HepG2 (cell line): Measurements from ENCODE around the gene ZNF264. TPM values are rescaled to one million over a fixed set of nuclear protein-coding genes. Genes with fewer than 3 reads are reported as not detected.

Source experiments
- CHD2 ChIP-seq: IDR thresholded peaks from 2 replicates; pipeline ENCODE4 v1.6.1; 2011; ENCODE audit warnings: low read depth, low read length, improper control_type of control experiment
- HNF4G ChIP-seq, 2 experiments: sonication (generic) in 1 of 2; formaldehyde crosslinking in 1 of 2; IDR thresholded peaks; 2 replicates each; pipeline versions ENCODE4 v1.4.0 to v1.6.1; 2011 to 2020; ENCODE audit warnings: borderline replicate concordance in 2 of 2, low read depth in 2 of 2, mild to moderate bottlenecking in 2 of 2, low read length in 1 of 2, missing genetic modification reagents in 1 of 2, moderate library complexity in 1 of 2
- JUND ChIP-seq: sonication (generic); formaldehyde crosslinking; IDR thresholded peaks from 2 replicates; pipeline ENCODE4 v1.8.0; 2022; ENCODE audit warnings: mild to moderate bottlenecking, missing genetic modification reagents
- MBD4 ChIP-seq: IDR thresholded peaks from 2 replicates; pipeline ENCODE4 v1.6.1; 2012; ENCODE audit warnings: low read length, inconsistent platforms, borderline replicate concordance
- MIER3 ChIP-seq: IDR thresholded peaks from 2 replicates; pipeline ENCODE4 v1.6.1; 2016; ENCODE audit warnings: missing compliant biosample characterization, borderline replicate concordance
- PHB2 ChIP-seq: fragments of 450-650 bp; IDR thresholded peaks from 2 replicates; pipeline ENCODE4 v1.6.1; 2018; ENCODE audit not compliant: partially characterized antibody
- SPEN ChIP-seq: sonication (generic); formaldehyde crosslinking; IDR thresholded peaks from 2 replicates; pipeline ENCODE4 v1.5.1; 2020; ENCODE audit warnings: low read depth, mild to moderate bottlenecking, missing genetic modification reagents
- ZNF143 ChIP-seq: sonication (generic); formaldehyde crosslinking; IDR thresholded peaks from 2 replicates; pipeline ENCODE4 v1.4.0; 2020; ENCODE audit warnings: missing genetic modification reagents
- ZNF367 ChIP-seq: sonication (generic); formaldehyde crosslinking; IDR thresholded peaks from 2 replicates; pipeline ENCODE4 v1.4.0; 2020; ENCODE audit warnings: missing genetic modification reagents, borderline replicate concordance
- ZNF432 ChIP-seq: sonication (generic); formaldehyde crosslinking; IDR thresholded peaks from 2 replicates; pipeline ENCODE4 v1.5.0; 2020; ENCODE audit warnings: missing genetic modification reagents, mild to moderate bottlenecking, borderline replicate concordance
- ZNF678 ChIP-seq: sonication (generic); formaldehyde crosslinking; IDR thresholded peaks from 2 replicates; pipeline ENCODE4 v1.4.0; 2020; ENCODE audit warnings: mild to moderate bottlenecking, missing genetic modification reagents
- ZNF773 ChIP-seq: sonication (generic); formaldehyde crosslinking; IDR thresholded peaks from 2 replicates; pipeline ENCODE4 v1.4.0; 2020; ENCODE audit warnings: missing genetic modification reagents, borderline replicate concordance
- polyA plus RNA-seq, 8 experiments: library from polyadenylated mRNA; depleted of rRNA in 3 of 8; stranded (reverse) in 7 of 8; unstranded in 1 of 8; fragments of >200 nt; fragmentation: Illumina TruSeq in 4 of 8; extraction: Trizol in 4 of 8; gene quantifications; 2 replicates each; pipeline versions ENCODE4 v1.2.1 to v1.2.3, GENCODE V29; 2011 to 2016; ENCODE audit warnings: low read depth in 4 of 8, missing spikeins in 1 of 8, mixed read lengths in 1 of 8; ENCODE audit not compliant: insufficient read depth in 1 of 8
- total RNA-seq, 5 experiments: library from RNA; depleted of rRNA; stranded (reverse); fragments of >200 nt; fragmentation: Illumina TruSeq; extraction: Trizol; gene quantifications; 2 replicates each; pipeline ENCODE4 v1.2.3, GENCODE V29; 2016; ENCODE audit warnings: low read depth in 1 of 5
- TF ChIP-seq, protein P1 (sequence below): sonication (generic); formaldehyde crosslinking; IDR thresholded peaks from 2 replicates; pipeline ENCODE4 v1.4.0; 2020; ENCODE audit warnings: missing genetic modification reagents
- TF ChIP-seq, protein P2 (sequence below): sonication (generic); formaldehyde crosslinking; IDR thresholded peaks from 2 replicates; pipeline ENCODE4 v1.4.0; 2020; ENCODE audit warnings: missing genetic modification reagents
- TF ChIP-seq, protein P3 (sequence below): sonication (generic); formaldehyde crosslinking; IDR thresholded peaks from 2 replicates; pipeline ENCODE4 v1.4.0; 2020; ENCODE audit warnings: missing genetic modification reagents
- TF ChIP-seq, protein P4 (sequence below): sonication (generic); formaldehyde crosslinking; IDR thresholded peaks from 2 replicates; pipeline ENCODE4 v1.8.1; 2023; ENCODE audit warnings: mild to moderate bottlenecking, missing genetic modification reagents
- TF ChIP-seq, protein P5 (sequence below): sonication (generic); formaldehyde crosslinking; IDR thresholded peaks from 2 replicates; pipeline ENCODE4 v1.8.0; 2022; ENCODE audit warnings: mild to moderate bottlenecking, missing genetic modification reagents, moderate library complexity

Gene ZNF264
- total and polyA plus RNA-seq, 2 of the 13 experiments (the other 11 are each of a cell fraction or from before 2014, with no cell fraction given), result 3.5 to 17.6 TPM

DNA sequence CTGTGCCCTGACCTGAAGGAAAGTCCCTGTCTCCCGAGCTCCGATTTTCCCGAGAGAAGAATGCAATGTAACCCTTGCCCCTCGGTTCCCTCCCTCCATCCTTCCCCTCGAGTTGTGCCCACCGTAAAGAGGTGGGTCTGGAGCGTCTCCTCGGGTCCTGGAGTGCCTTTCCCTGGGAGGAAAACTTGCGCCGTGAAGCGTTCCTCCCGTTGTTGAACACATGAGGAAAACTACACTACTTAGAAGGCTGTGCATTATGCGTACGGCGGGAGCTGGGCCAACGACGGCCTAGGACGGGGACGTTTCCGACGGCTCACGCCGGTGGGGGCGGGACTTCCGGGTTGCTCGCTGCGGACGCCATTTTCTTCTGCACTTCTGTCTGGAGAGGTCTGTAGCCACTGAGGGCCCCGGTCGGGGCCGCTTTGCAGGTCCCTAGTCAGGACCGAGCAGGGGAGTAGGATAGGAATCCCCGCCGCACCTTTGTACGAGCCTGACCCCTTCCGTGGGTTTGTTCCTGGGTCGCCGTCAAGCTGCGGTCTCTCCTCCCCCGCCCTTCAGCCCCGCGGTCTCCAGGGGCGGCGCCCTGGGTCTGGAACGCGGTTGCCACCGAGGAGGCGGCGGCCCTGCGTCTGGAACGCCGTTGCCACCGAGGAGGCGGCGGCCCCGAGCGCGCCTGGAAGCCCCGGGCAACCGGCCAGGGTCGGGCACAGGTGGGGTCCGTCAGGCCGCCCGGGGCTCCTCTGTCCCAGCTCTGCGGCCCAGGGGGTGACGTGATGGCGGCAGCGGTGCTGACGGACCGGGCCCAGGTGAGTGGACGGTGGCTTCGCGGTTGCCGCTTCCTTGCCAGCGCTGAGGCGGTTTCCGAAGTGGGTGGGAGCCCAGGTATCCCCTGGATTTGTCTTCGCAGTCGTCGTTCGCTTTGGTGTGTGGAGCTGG is at the start of gene ZNF264 (continued):
- TF ChIP-seq, protein P1, sequence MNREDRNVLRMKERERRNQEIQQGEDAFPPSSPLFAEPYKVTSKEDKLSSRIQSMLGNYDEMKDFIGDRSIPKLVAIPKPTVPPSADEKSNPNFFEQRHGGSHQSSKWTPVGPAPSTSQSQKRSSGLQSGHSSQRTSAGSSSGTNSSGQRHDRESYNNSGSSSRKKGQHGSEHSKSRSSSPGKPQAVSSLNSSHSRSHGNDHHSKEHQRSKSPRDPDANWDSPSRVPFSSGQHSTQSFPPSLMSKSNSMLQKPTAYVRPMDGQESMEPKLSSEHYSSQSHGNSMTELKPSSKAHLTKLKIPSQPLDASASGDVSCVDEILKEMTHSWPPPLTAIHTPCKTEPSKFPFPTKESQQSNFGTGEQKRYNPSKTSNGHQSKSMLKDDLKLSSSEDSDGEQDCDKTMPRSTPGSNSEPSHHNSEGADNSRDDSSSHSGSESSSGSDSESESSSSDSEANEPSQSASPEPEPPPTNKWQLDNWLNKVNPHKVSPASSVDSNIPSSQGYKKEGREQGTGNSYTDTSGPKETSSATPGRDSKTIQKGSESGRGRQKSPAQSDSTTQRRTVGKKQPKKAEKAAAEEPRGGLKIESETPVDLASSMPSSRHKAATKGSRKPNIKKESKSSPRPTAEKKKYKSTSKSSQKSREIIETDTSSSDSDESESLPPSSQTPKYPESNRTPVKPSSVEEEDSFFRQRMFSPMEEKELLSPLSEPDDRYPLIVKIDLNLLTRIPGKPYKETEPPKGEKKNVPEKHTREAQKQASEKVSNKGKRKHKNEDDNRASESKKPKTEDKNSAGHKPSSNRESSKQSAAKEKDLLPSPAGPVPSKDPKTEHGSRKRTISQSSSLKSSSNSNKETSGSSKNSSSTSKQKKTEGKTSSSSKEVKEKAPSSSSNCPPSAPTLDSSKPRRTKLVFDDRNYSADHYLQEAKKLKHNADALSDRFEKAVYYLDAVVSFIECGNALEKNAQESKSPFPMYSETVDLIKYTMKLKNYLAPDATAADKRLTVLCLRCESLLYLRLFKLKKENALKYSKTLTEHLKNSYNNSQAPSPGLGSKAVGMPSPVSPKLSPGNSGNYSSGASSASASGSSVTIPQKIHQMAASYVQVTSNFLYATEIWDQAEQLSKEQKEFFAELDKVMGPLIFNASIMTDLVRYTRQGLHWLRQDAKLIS (CRISPR knock-in tag), result no peak
- TF ChIP-seq ZNF678, result no peak
- TF ChIP-seq MBD4, result no peak
- TF ChIP-seq, protein P2, sequence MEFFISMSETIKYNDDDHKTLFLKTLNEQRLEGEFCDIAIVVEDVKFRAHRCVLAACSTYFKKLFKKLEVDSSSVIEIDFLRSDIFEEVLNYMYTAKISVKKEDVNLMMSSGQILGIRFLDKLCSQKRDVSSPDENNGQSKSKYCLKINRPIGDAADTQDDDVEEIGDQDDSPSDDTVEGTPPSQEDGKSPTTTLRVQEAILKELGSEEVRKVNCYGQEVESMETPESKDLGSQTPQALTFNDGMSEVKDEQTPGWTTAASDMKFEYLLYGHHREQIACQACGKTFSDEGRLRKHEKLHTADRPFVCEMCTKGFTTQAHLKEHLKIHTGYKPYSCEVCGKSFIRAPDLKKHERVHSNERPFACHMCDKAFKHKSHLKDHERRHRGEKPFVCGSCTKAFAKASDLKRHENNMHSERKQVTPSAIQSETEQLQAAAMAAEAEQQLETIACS (CRISPR knock-in tag), result no peak
- TF ChIP-seq, protein P3, sequence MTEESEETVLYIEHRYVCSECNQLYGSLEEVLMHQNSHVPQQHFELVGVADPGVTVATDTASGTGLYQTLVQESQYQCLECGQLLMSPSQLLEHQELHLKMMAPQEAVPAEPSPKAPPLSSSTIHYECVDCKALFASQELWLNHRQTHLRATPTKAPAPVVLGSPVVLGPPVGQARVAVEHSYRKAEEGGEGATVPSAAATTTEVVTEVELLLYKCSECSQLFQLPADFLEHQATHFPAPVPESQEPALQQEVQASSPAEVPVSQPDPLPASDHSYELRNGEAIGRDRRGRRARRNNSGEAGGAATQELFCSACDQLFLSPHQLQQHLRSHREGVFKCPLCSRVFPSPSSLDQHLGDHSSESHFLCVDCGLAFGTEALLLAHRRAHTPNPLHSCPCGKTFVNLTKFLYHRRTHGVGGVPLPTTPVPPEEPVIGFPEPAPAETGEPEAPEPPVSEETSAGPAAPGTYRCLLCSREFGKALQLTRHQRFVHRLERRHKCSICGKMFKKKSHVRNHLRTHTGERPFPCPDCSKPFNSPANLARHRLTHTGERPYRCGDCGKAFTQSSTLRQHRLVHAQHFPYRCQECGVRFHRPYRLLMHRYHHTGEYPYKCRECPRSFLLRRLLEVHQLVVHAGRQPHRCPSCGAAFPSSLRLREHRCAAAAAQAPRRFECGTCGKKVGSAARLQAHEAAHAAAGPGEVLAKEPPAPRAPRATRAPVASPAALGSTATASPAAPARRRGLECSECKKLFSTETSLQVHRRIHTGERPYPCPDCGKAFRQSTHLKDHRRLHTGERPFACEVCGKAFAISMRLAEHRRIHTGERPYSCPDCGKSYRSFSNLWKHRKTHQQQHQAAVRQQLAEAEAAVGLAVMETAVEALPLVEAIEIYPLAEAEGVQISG (CRISPR knock-in tag), result peak; percentile 68
- TF ChIP-seq ZNF773 (CRISPR knock-in tag), result no peak
- TF ChIP-seq ZNF143, result peak; percentile 34; the same call in 1 of the 2 replicates
- TF ChIP-seq PHB2, result no peak
- TF ChIP-seq JUND, result 0 out of 2 replicates have a peak, but pooled peaks have one; percentile 27
- no peak for TF ChIP-seq ZNF367 (CRISPR knock-in tag)
- TF ChIP-seq ZNF432 (CRISPR knock-in tag), result no peak
- TF ChIP-seq HNF4G (IDR thresholded peaks at IDR 0.05; ENCODE audit: borderline replicate concordance, low read depth, low read length), result 0 out of 2 replicates have a peak, but pooled peaks have one; percentile 30
- 0 out of 2 replicates have a peak, but pooled peaks have one; percentile 23 for TF ChIP-seq HNF4G (CRISPR knock-in tag; IDR thresholded peaks at IDR 0.05; ENCODE audit: borderline replicate concordance, low read depth)
- TF ChIP-seq MIER3 (CRISPR knock-in tag), result peak; percentile 19; the same call in 1 of the 2 replicates
- TF ChIP-seq, protein P4, sequence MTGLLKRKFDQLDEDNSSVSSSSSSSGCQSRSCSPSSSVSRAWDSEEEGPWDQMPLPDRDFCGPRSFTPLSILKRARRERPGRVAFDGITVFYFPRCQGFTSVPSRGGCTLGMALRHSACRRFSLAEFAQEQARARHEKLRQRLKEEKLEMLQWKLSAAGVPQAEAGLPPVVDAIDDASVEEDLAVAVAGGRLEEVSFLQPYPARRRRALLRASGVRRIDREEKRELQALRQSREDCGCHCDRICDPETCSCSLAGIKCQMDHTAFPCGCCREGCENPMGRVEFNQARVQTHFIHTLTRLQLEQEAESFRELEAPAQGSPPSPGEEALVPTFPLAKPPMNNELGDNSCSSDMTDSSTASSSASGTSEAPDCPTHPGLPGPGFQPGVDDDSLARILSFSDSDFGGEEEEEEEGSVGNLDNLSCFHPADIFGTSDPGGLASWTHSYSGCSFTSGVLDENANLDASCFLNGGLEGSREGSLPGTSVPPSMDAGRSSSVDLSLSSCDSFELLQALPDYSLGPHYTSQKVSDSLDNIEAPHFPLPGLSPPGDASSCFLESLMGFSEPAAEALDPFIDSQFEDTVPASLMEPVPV, result 0 out of 2 replicates have a peak, but pooled peaks have one; percentile 20
- no peak for TF ChIP-seq CHD2
- TF ChIP-seq SPEN (CRISPR knock-in tag), result peak; percentile 63
- TF ChIP-seq, protein P5, sequence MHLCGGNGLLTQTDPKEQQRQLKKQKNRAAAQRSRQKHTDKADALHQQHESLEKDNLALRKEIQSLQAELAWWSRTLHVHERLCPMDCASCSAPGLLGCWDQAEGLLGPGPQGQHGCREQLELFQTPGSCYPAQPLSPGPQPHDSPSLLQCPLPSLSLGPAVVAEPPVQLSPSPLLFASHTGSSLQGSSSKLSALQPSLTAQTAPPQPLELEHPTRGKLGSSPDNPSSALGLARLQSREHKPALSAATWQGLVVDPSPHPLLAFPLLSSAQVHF (CRISPR knock-in tag), result no peak
